ENCODE data around the gene DDX54.

The DDX54 gene

GRCh38 chr12:113201187-113202177, 16.2 kb upstream of the DDX54 start:
- no peaks in the 10 kb centered on the region for H3K4me1 ChIP-seq (ENCODE audit: control insufficient read depth in 2 of 2, insufficient read depth in 2 of 2, low read length in 2 of 2)
- H3K9ac ChIP-seq (ENCODE audit: low read depth in 1 of 2, low read length in 2 of 2): no peak overlapping the region
- H3K27me3 ChIP-seq (ENCODE audit: control insufficient read depth in 2 of 2, insufficient read depth in 2 of 2, low read length in 2 of 2): no peaks in the 10 kb centered on the region
- no peaks in the 10 kb centered on the region for H3K36me3 ChIP-seq (ENCODE audit: control insufficient read depth in 2 of 2, insufficient read depth in 2 of 2, low read length in 2 of 2)
- no peak overlapping the region for H3K4me3 ChIP-seq (ENCODE audit: low read length in 2 of 2)
- no peak overlapping the region for H3K27ac ChIP-seq (ENCODE audit: low read depth in 2 of 2, low read length in 2 of 2)
- H3K9me3 ChIP-seq (ENCODE audit: control insufficient read depth in 2 of 2, low read length in 2 of 2): no peaks in the 10 kb centered on the region

GRCh38 chr12:113200021-113200797, 14.9 kb upstream of the DDX54 start:
- Histone ChIP-seq H3K27ac (ENCODE audit: low read depth in 2 of 2, low read length in 2 of 2) (no peak overlapping the region), H3K4me1 (ENCODE audit: control insufficient read depth in 2 of 2, insufficient read depth in 2 of 2, low read length in 2 of 2) (no peaks in the 10 kb centered on the region), H3K4me3 (ENCODE audit: low read length in 2 of 2) (no peak overlapping the region), H3K9me3 (ENCODE audit: control insufficient read depth in 2 of 2, low read length in 2 of 2) (no peaks in the 10 kb centered on the region), H3K27me3 (ENCODE audit: control insufficient read depth in 2 of 2, insufficient read depth in 2 of 2, low read length in 2 of 2) (no peaks in the 10 kb centered on the region), H3K36me3 (ENCODE audit: control insufficient read depth in 2 of 2, insufficient read depth in 2 of 2, low read length in 2 of 2) (no peaks in the 10 kb centered on the region), H3K9ac (ENCODE audit: low read depth in 1 of 2, low read length in 2 of 2) (no peak overlapping the region)

- Histone ChIP-seq H3K36me3 (ENCODE audit: control insufficient read depth in 2 of 2, insufficient read depth in 2 of 2, low read length in 2 of 2) (no peaks in the 10 kb centered on the region), H3K4me1 (ENCODE audit: control insufficient read depth in 2 of 2, insufficient read depth in 2 of 2, low read length in 2 of 2) (peaks cover 0 to 7% of the 10 kb centered on the region in 2 donors), H3K27me3 (ENCODE audit: control insufficient read depth in 2 of 2, insufficient read depth in 2 of 2, low read length in 2 of 2) (no peaks in the 10 kb centered on the region), H3K4me3 (ENCODE audit: low read length in 2 of 2) (no peak overlapping the region), H3K27ac (ENCODE audit: low read depth in 2 of 2, low read length in 2 of 2) (no peak overlapping the region), H3K9me3 (ENCODE audit: control insufficient read depth in 2 of 2, low read length in 2 of 2) (no peaks in the 10 kb centered on the region), H3K9ac (ENCODE audit: low read depth in 1 of 2, low read length in 2 of 2) (no peak overlapping the region)
Measured at GRCh38 chr12:113198296-113198695, 13.0 kb upstream of the DDX54 start.

GRCh38 chr12:113197518-113198077, 12.3 kb upstream of the DDX54 start:
- peaks cover 0 to 2% of the 10 kb centered on the region in 2 donors for H3K36me3 ChIP-seq (ENCODE audit: control insufficient read depth in 2 of 2, insufficient read depth in 2 of 2, low read length in 2 of 2)
- no peak overlapping the region for H3K27ac ChIP-seq (ENCODE audit: low read depth in 2 of 2, low read length in 2 of 2)
- H3K9me3 ChIP-seq (ENCODE audit: control insufficient read depth in 2 of 2, low read length in 2 of 2): no peaks in the 10 kb centered on the region
- no peak overlapping the region for H3K4me3 ChIP-seq (ENCODE audit: low read length in 2 of 2)
- H3K4me1 ChIP-seq (ENCODE audit: control insufficient read depth in 2 of 2, insufficient read depth in 2 of 2, low read length in 2 of 2): peaks cover 0 to 7% of the 10 kb centered on the region in 2 donors
- no peaks in the 10 kb centered on the region for H3K27me3 ChIP-seq (ENCODE audit: control insufficient read depth in 2 of 2, insufficient read depth in 2 of 2, low read length in 2 of 2)
- H3K9ac ChIP-seq (ENCODE audit: low read depth in 1 of 2, low read length in 2 of 2): no peak overlapping the region

GRCh38 chr12:113196990-113197389, 11.7 kb upstream of the DDX54 start:
- Histone ChIP-seq H3K4me3 (ENCODE audit: low read length in 2 of 2) (no peak overlapping the region), H3K27me3 (ENCODE audit: control insufficient read depth in 2 of 2, insufficient read depth in 2 of 2, low read length in 2 of 2) (no peaks in the 10 kb centered on the region), H3K36me3 (ENCODE audit: control insufficient read depth in 2 of 2, insufficient read depth in 2 of 2, low read length in 2 of 2) (peaks cover 2 to 7% of the 10 kb centered on the region in 2 donors), H3K27ac (ENCODE audit: low read depth in 2 of 2, low read length in 2 of 2) (no peak overlapping the region), H3K9ac (ENCODE audit: low read depth in 1 of 2, low read length in 2 of 2) (no peak overlapping the region), H3K9me3 (ENCODE audit: control insufficient read depth in 2 of 2, low read length in 2 of 2) (no peaks in the 10 kb centered on the region), H3K4me1 (ENCODE audit: control insufficient read depth in 2 of 2, insufficient read depth in 2 of 2, low read length in 2 of 2) (peaks cover 0 to 7% of the 10 kb centered on the region in 2 donors)

- Histone ChIP-seq H3K36me3 (ENCODE audit: control insufficient read depth in 2 of 2, insufficient read depth in 2 of 2, low read length in 2 of 2) (peaks cover 6 to 11% of the 10 kb centered on the region in 2 donors), H3K9ac (ENCODE audit: low read depth in 1 of 2, low read length in 2 of 2) (no peak overlapping the region), H3K9me3 (ENCODE audit: control insufficient read depth in 2 of 2, low read length in 2 of 2) (no peaks in the 10 kb centered on the region), H3K27me3 (ENCODE audit: control insufficient read depth in 2 of 2, insufficient read depth in 2 of 2, low read length in 2 of 2) (no peaks in the 10 kb centered on the region), H3K27ac (ENCODE audit: low read depth in 2 of 2, low read length in 2 of 2) (no peak overlapping the region), H3K4me1 (ENCODE audit: control insufficient read depth in 2 of 2, insufficient read depth in 2 of 2, low read length in 2 of 2) (peaks cover 0 to 7% of the 10 kb centered on the region in 2 donors), H3K4me3 (ENCODE audit: low read length in 2 of 2) (no peak overlapping the region)
Measured at GRCh38 chr12:113196582-113196981, 11.3 kb upstream of the DDX54 start.

- no peaks in the 10 kb centered on the region for H3K9me3 ChIP-seq (ENCODE audit: control insufficient read depth in 2 of 2, low read length in 2 of 2)
- no peak overlapping the region for H3K27ac ChIP-seq (ENCODE audit: low read depth in 2 of 2, low read length in 2 of 2)
- H3K4me3 ChIP-seq (ENCODE audit: low read length in 2 of 2): no peak overlapping the region
- peaks cover 0 to 7% of the 10 kb centered on the region in 2 donors for H3K4me1 ChIP-seq (ENCODE audit: control insufficient read depth in 2 of 2, insufficient read depth in 2 of 2, low read length in 2 of 2)
- no peak overlapping the region for H3K9ac ChIP-seq (ENCODE audit: low read depth in 1 of 2, low read length in 2 of 2)
- H3K36me3 ChIP-seq (ENCODE audit: control insufficient read depth in 2 of 2, insufficient read depth in 2 of 2, low read length in 2 of 2): peaks cover 14 to 16% of the 10 kb centered on the region in 2 donors
- no peaks in the 10 kb centered on the region for H3K27me3 ChIP-seq (ENCODE audit: control insufficient read depth in 2 of 2, insufficient read depth in 2 of 2, low read length in 2 of 2)
Measured at GRCh38 chr12:113195598-113195997, 10.3 kb upstream of the DDX54 start.

GRCh38 chr12:113194971-113195391, 9.7 kb upstream of the DDX54 start:
- Histone ChIP-seq H3K27ac (ENCODE audit: low read depth in 2 of 2, low read length in 2 of 2) (no peak overlapping the region), H3K27me3 (ENCODE audit: control insufficient read depth in 2 of 2, insufficient read depth in 2 of 2, low read length in 2 of 2) (no peaks in the 10 kb centered on the region), H3K9ac (ENCODE audit: low read depth in 1 of 2, low read length in 2 of 2) (no peak overlapping the region), H3K4me1 (ENCODE audit: control insufficient read depth in 2 of 2, insufficient read depth in 2 of 2, low read length in 2 of 2) (peaks cover 0 to 7% of the 10 kb centered on the region in 2 donors), H3K4me3 (ENCODE audit: low read length in 2 of 2) (no peak overlapping the region), H3K36me3 (ENCODE audit: control insufficient read depth in 2 of 2, insufficient read depth in 2 of 2, low read length in 2 of 2) (peaks cover 15 to 17% of the 10 kb centered on the region in 2 donors), H3K9me3 (ENCODE audit: control insufficient read depth in 2 of 2, low read length in 2 of 2) (no peaks in the 10 kb centered on the region)

GRCh38 chr12:113191227-113191626, 5.9 kb upstream of the DDX54 start:
- Histone ChIP-seq H3K9ac (ENCODE audit: low read depth in 1 of 2, low read length in 2 of 2) (no peak overlapping the region), H3K36me3 (ENCODE audit: control insufficient read depth in 2 of 2, insufficient read depth in 2 of 2, low read length in 2 of 2) (peaks cover 17 to 24% of the 10 kb centered on the region in 2 donors), H3K4me1 (ENCODE audit: control insufficient read depth in 2 of 2, insufficient read depth in 2 of 2, low read length in 2 of 2) (peaks cover 7 to 14% of the 10 kb centered on the region in 2 donors), H3K9me3 (ENCODE audit: control insufficient read depth in 2 of 2, low read length in 2 of 2) (no peaks in the 10 kb centered on the region), H3K4me3 (ENCODE audit: low read length in 2 of 2) (no peak overlapping the region), H3K27ac (ENCODE audit: low read depth in 2 of 2, low read length in 2 of 2) (no peak overlapping the region), H3K27me3 (ENCODE audit: control insufficient read depth in 2 of 2, insufficient read depth in 2 of 2, low read length in 2 of 2) (no peaks in the 10 kb centered on the region)
